Measurements from ENCODE around the gene MYO5B.

DNA sequence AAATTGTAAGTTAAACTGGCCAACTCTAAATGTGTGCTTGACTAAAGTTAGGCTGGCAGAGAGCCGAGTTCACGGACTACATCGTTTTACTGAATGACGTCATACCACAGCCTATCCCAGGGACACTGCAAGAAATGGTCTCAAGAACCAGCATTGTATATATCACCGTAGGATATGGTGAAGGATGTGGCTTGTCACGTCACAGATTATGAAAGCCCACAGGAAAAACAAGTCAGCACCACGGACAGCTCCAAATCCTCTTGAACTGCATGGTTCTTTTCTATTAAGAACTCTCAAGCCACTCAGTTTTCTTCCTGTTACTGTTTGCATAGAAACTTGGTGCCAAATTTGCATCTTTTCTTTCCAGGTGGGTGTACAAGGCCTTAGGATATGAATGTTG is 296.5 kb downstream of the MYO5B start:
- TF ChIP-seq, protein P1, sequence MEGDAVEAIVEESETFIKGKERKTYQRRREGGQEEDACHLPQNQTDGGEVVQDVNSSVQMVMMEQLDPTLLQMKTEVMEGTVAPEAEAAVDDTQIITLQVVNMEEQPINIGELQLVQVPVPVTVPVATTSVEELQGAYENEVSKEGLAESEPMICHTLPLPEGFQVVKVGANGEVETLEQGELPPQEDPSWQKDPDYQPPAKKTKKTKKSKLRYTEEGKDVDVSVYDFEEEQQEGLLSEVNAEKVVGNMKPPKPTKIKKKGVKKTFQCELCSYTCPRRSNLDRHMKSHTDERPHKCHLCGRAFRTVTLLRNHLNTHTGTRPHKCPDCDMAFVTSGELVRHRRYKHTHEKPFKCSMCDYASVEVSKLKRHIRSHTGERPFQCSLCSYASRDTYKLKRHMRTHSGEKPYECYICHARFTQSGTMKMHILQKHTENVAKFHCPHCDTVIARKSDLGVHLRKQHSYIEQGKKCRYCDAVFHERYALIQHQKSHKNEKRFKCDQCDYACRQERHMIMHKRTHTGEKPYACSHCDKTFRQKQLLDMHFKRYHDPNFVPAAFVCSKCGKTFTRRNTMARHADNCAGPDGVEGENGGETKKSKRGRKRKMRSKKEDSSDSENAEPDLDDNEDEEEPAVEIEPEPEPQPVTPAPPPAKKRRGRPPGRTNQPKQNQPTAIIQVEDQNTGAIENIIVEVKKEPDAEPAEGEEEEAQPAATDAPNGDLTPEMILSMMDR (IDR thresholded peaks at IDR 0.05; ENCODE audit: low read depth, low read length, missing input control), result no peak
- no peak for TF ChIP-seq JUND (IDR thresholded peaks at IDR 0.05)
- TF ChIP-seq HNF4A (conservative IDR thresholded peaks at IDR 0.05), result no peak

All from liver (tissue), 3 donors.